Transverse colon (tissue), 3 donors: Measurements from ENCODE around the gene IRAK4.

Experiments used
- EP300 ChIP-seq: sonication (generic); formaldehyde crosslinking; IDR thresholded peaks from one replicate; pipeline ENCODE4 v1.6.1; 2017; ENCODE audit warnings: antibody characterized with exemption, low read depth
- POLR2A ChIP-seq: fragments of 450-650 bp; IDR thresholded peaks from one replicate; pipeline ENCODE4 v1.6.1; 2016; ENCODE audit warnings: antibody characterized with exemption, mild to moderate bottlenecking, moderate library complexity
- POLR2AphosphoS5 ChIP-seq, 3 donors: sonication (generic); formaldehyde crosslinking; IDR thresholded peaks; one replicate each; pipeline ENCODE4 v1.6.1; 2016; ENCODE audit warnings: antibody characterized with exemption in 3 of 3

DNA sequence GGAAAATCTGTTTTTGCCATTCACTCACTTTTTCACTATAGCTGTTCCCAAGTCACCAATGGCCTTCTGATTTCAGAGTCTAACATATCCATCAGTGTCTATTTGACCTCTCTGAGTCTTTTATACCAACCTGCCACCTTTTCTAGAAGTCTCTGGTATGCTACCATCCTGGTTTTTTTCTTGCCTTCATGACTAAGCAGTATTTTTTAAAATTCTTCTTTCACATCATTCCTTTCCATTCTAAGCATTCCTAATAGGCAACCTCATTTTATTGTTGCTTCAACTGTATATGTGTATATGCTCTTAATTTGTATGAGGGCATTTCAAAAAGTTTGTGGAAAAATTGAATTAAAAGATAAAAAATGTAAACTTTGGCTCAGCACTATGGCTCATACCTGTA lies 5.0 kb downstream of the IRAK4 start:
- TF ChIP-seq POLR2A (no peak), POLR2AphosphoS5 (IDR thresholded peaks at IDR 0.05) (no peak), EP300 (no peak)
